HepG2 (cell line): ENCODE measurements around the gene ELMOD1. TPM values are rescaled to one million over a fixed set of nuclear protein-coding genes. Genes with fewer than 3 reads are reported as not detected.
"Not testable (repeated sequence)": the region's sequence is repeated elsewhere in the genome, so short reads cannot be mapped to it uniquely, and the experiment has no call there.

Experiments used
- ATAC-seq: fragments of 200-7000 bp; cut with Tn5 transposase; 3 replicates; pipeline ENCODE4 v1.9.1; 2020; ENCODE audit warnings: mild to moderate bottlenecking, moderate library complexity
- BruUV-seq: library from RNA; stranded (reverse); fragments of 400-500 nt; replicated peaks from 2 replicates; lab custom pipeline; 2021; lab: Mats Ljungman, UMichigan
- CTCF ChIA-PET: fragments of 300-600 bp; formaldehyde crosslinking; extraction: SDS; loops from one replicate; lab custom pipeline; 2021; ENCODE audit warnings: low total read pairs, inconsistent platforms, low intra/inter-chr PET ratio; lab: Yijun Ruan, JAX
- POLR2A ChIA-PET: fragments of 350-600 bp; sonication (Branson Sonifier 250); formaldehyde crosslinking; loops from one replicate; lab custom pipeline; 2020; ENCODE audit warnings: antibody characterized with exemption, inconsistent platforms; lab: Yijun Ruan, JAX
- DNase-seq: peaks from one replicate; pipeline ENCODE4 v3.0.0-alpha.2; 2015; ENCODE audit warnings: low spot score
- FAIRE-seq: peaks from 3 replicates; lab custom pipeline; 2011; peaks lifted over from hg19 to GRCh38; lab: Jason Lieb, UNC
- H2AFZ ChIP-seq: one replicate; pipeline ENCODE4 v1.6.1; 2011; ENCODE audit warnings: low read length, inconsistent platforms
- H3K27ac ChIP-seq: fragments of 300-600 bp; 3 replicates; pipeline ENCODE4 v1.8.0; 2011; ENCODE audit warnings: mixed run types, mild to moderate bottlenecking, mixed read lengths, low read length, inconsistent platforms; ENCODE audit not compliant: insufficient read depth; ENCODE audit errors: extremely low read length
- H3K27me3 ChIP-seq, 2 experiments: fragments of 200-600 bp in 1 of 2; 2 replicates in 1 of 2; 3 replicates in 1 of 2; pipeline versions ENCODE4 v1.6.0 to v1.8.0; 2011; ENCODE audit warnings: low read length in 2 of 2, mild to moderate bottlenecking in 2 of 2, moderate library complexity in 2 of 2, inconsistent platforms in 1 of 2; ENCODE audit not compliant: insufficient read depth in 2 of 2, control insufficient read depth in 1 of 2
- H3K36me3 ChIP-seq, 2 experiments: fragments of 200-600 bp in 1 of 2; replicated peaks in 1 of 2; 2 replicates in 1 of 2; 3 replicates in 1 of 2; pipeline versions ENCODE4 v1.5.1 to v1.8.0; 2011; ENCODE audit warnings: low read length in 2 of 2, inconsistent platforms in 1 of 2; ENCODE audit not compliant: insufficient read depth in 2 of 2, control insufficient read depth in 1 of 2
- H3K4me1 ChIP-seq: 2 replicates; pipeline ENCODE4 v1.5.1; 2012; ENCODE audit warnings: low read length, inconsistent platforms; ENCODE audit not compliant: insufficient read depth
- H3K4me2 ChIP-seq: 2 replicates; pipeline ENCODE4 v1.6.0; 2011; ENCODE audit warnings: low read depth, low read length, inconsistent platforms
- H3K4me3 ChIP-seq, 3 experiments: fragments of 200-600 bp in 1 of 3; sonication (generic), shearing (Covaris generic) in 1 of 3; replicated peaks in 1 of 3; 2 replicates each; pipeline ENCODE4 v1.5.1; 2011 to 2016; ENCODE audit warnings: low read length in 3 of 3, inconsistent platforms in 2 of 3, low read depth in 2 of 3, mild to moderate bottlenecking in 2 of 3, control low read depth in 1 of 3, mixed read lengths in 1 of 3; ENCODE audit not compliant: insufficient read depth in 1 of 3
- H3K79me2 ChIP-seq: one replicate; pipeline ENCODE4 v1.6.1; 2011; ENCODE audit warnings: low read length, inconsistent platforms; ENCODE audit not compliant: insufficient read depth
- H3K9ac ChIP-seq: 2 replicates; pipeline ENCODE4 v1.6.0; 2011; ENCODE audit warnings: mild to moderate bottlenecking, low read depth, low read length, inconsistent platforms; ENCODE audit not compliant: insufficient read depth
- H3K9me3 ChIP-seq: 2 replicates; pipeline ENCODE4 v1.5.1; 2012; ENCODE audit warnings: mild to moderate bottlenecking, low read length
- H4K20me1 ChIP-seq: 2 replicates; pipeline ENCODE4 v1.6.0; 2011; ENCODE audit warnings: inconsistent platforms, mild to moderate bottlenecking, low read length, moderate library complexity; ENCODE audit not compliant: insufficient read depth
- ATF1 ChIP-seq: IDR thresholded peaks from 2 replicates; pipeline ENCODE4 v1.6.1; 2016; ENCODE audit warnings: mild to moderate bottlenecking, control low read depth
- CTCF ChIP-seq: sonication (generic); formaldehyde crosslinking; IDR thresholded peaks from 2 replicates; pipeline ENCODE4 v1.5.0; 2020; ENCODE audit warnings: mild to moderate bottlenecking, missing genetic modification reagents, moderate library complexity
- PAF1 ChIP-seq: IDR thresholded peaks from 2 replicates; pipeline ENCODE4 v1.6.1; 2016; ENCODE audit warnings: missing genetic modification reagents, missing compliant biosample characterization
- POLR2AphosphoS2 ChIP-seq: IDR thresholded peaks from 2 replicates; pipeline ENCODE4 v1.6.1; 2011; ENCODE audit warnings: low read depth, low read length, improper control_type of control experiment
- RAD21 ChIP-seq: fragments of 450-650 bp; formaldehyde crosslinking; IDR thresholded peaks from 2 replicates; pipeline ENCODE4 v1.5.0; 2020; ENCODE audit warnings: mild to moderate bottlenecking
- SMC3 ChIP-seq: IDR thresholded peaks from 2 replicates; pipeline ENCODE4 v1.6.1; 2011; ENCODE audit warnings: low read length, improper control_type of control experiment
- STAG1 ChIP-seq: sonication (generic); formaldehyde crosslinking; IDR thresholded peaks from 2 replicates; pipeline ENCODE4 v1.4.0; 2020; ENCODE audit warnings: missing genetic modification reagents
- ZBTB49 ChIP-seq: sonication (generic); formaldehyde crosslinking; IDR thresholded peaks from 2 replicates; pipeline ENCODE4 v1.4.0; 2020; ENCODE audit warnings: missing genetic modification reagents, borderline replicate concordance
- ZNF263 ChIP-seq: sonication (generic); formaldehyde crosslinking; IDR thresholded peaks from 2 replicates; pipeline ENCODE4 v1.4.0; 2020; ENCODE audit warnings: missing genetic modification reagents
- ZSCAN21 ChIP-seq: sonication (generic); formaldehyde crosslinking; IDR thresholded peaks from 2 replicates; pipeline ENCODE4 v1.8.0; 2022; ENCODE audit warnings: mild to moderate bottlenecking, missing genetic modification reagents, moderate library complexity, borderline replicate concordance
- WGBS: methylation state at CpG from one replicate; pipeline ENCODE4 v1.1.6; 2017; ENCODE audit warnings: low lambda C conversion rate; 5-methylcytosine and 5-hydroxymethylcytosine counted together
- in situ Hi-C: cut with HindIII; loops from 2 replicates; pipeline ENCODE4 v1.10.0; 2017; ENCODE audit warnings: low pct_unique_long_range_greater_than_20kb; ENCODE audit not compliant: extremely low pct_ligation_motif_present
- intact Hi-C: fragments of 100-400 bp; cut with micrococcal nuclease; formaldehyde crosslinking; loops from one replicate; pipeline ENCODE4 v1.10.0; 2022; ENCODE audit not compliant: unreplicated experiment
- polyA plus RNA-seq, 8 experiments: library from polyadenylated mRNA; depleted of rRNA in 3 of 8; stranded (reverse) in 7 of 8; unstranded in 1 of 8; fragments of >200 nt; fragmentation: Illumina TruSeq in 4 of 8; extraction: Trizol in 4 of 8; gene quantifications; 2 replicates each; pipeline versions ENCODE4 v1.2.1 to v1.2.3, GENCODE V29; 2011 to 2016; ENCODE audit warnings: low read depth in 4 of 8, missing spikeins in 1 of 8, mixed read lengths in 1 of 8; ENCODE audit not compliant: insufficient read depth in 1 of 8
- total RNA-seq, 5 experiments: library from RNA; depleted of rRNA; stranded (reverse); fragments of >200 nt; fragmentation: Illumina TruSeq; extraction: Trizol; gene quantifications; 2 replicates each; pipeline ENCODE4 v1.2.3, GENCODE V29; 2016; ENCODE audit warnings: low read depth in 1 of 5

ELMOD1 gene
- total and polyA plus RNA-seq, 2 of the 13 experiments (the other 11 are each of a cell fraction or from before 2014, with no cell fraction given), result not detected

GRCh38 chr11:107576497-107577345 is 14.2 kb upstream of the ELMOD1 start:
- DNase-seq (peak; percentile 19), ATAC-seq (peak; percentile 56; the same call in 2 of the 3 replicates), FAIRE-seq (peak; percentile 63)
- H3K9me3 ChIP-seq, H3K27me3 ChIP-seq, POLR2A ChIA-PET, H3K4me1 ChIP-seq, H3K27ac ChIP-seq, H2AFZ ChIP-seq, H3K4me2 ChIP-seq, H4K20me1 ChIP-seq, H3K36me3 ChIP-seq, H3K4me3 ChIP-seq, BruUV-seq, H3K9ac ChIP-seq, H3K79me2 ChIP-seq, in situ Hi-C loops: not testable (repeated sequence)
- TF ChIP-seq SMC3, result peak; percentile 68
- TF ChIP-seq CTCF (CRISPR knock-in tag), result peak; percentile 63
- TF ChIP-seq STAG1, result peak; percentile 50
- peak; percentile 27; the same call in 1 of the 2 replicates for TF ChIP-seq RAD21 (CRISPR knock-in tag)
- CTCF ChIA-PET, result interaction anchor here (1.1 to 2.5 kb wide), 3 partner anchors 13 to 113 kb away, joined by 3 to 36 read pairs (median 4); no protein-coding TSS in a partner anchor
- WGBS, result 0% methylated on average over 1 of the region's 2 CpGs
- intact Hi-C loops, result loop anchor here (1.0 kb wide), 1 partner anchor 113 kb away; no protein-coding TSS in a partner anchor

GRCh38 chr11:107577346-107577711 is 13.6 kb upstream of the ELMOD1 start:
- H3K27me3 ChIP-seq, result no peaks in the 10 kb centered on the region; a peak in 1 of 5 replicates
- BruUV-seq, result no TSS peak
- no peak overlapping the region for H2AFZ ChIP-seq
- H3K9me3 ChIP-seq, result no peaks in the 10 kb centered on the region
- POLR2A ChIA-PET, result no interaction called here
- no peaks in the 10 kb centered on the region for H3K79me2 ChIP-seq
- H3K36me3 ChIP-seq, result no peaks in the 10 kb centered on the region
- TF ChIP-seq PAF1 (CRISPR knock-in tag) (no peak), ZNF263 (CRISPR knock-in tag) (no peak), ATF1 (CRISPR knock-in tag) (no peak), ZBTB49 (CRISPR knock-in tag) (no peak), POLR2AphosphoS2 (no peak), ZSCAN21 (CRISPR knock-in tag) (no peak)
- H4K20me1 ChIP-seq, result no peaks in the 10 kb centered on the region
- WGBS, result 19% methylated on average over 6 of the region's 6 CpGs
- no peak overlapping the region for H3K27ac ChIP-seq
- no peak overlapping the region for H3K9ac ChIP-seq
- H3K4me3 ChIP-seq, result no peak overlapping the region
- intact Hi-C loops (no loop called here), in situ Hi-C loops (no loop called here)
- no peak for ATAC-seq
- no peak overlapping the region for H3K4me2 ChIP-seq
- no peak for FAIRE-seq
- no peak for DNase-seq
- CTCF ChIA-PET, result interaction anchor here (2.5 kb wide), 1 partner anchor 112 kb away, joined by 36 read pairs; no protein-coding TSS in a partner anchor
- H3K4me1 ChIP-seq, result no peaks in the 10 kb centered on the region
